T1000 (cell line): ENCODE data around the gene SLC13A2.

Experiments used
- DNase-seq: peaks from one replicate; lab custom pipeline; 2025; ENCODE audit warnings: mixed read lengths; lab: John Stamatoyannopoulos, UW

The SLC13A2 gene

DNA sequence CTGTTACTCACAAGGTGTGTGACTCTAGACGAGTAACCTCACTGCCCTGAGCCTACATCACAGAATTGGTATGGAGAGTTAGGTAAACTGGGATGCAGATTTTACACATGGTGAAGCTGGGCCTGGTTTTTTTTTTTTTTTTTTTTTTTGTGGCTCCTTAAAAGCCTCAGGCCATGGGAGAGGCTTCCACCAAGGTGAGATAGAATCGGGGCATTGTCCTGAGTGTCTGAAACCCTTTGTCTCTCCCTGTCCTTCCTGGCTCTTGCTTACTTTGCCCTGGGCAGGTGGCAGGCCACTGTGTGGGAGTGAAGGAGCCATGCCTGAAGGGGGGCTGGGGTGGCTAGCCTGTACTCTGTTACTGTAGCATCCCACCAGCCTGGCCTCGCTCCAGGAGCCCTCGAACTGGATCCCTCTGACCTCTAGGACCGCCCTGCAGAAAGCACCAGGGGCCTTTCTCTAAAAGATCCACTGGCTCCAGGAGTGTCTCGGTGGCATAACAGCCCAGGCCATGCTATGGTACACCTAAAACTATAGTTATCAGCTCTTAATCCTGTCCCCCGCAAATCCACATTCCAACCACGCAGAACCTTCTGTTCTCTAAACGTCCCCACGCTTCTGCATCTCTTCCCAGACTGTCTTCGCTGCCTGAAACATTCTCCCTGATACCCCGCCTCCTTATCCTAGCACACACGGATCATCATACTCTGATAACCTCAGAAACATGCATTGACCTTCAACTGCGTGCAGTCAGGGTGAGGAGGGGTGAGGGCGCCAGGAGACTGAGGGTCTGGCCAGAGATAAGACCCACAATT lies 1.7 kb upstream of the SLC13A2 start:
- DNase-seq: no peak

DNA sequence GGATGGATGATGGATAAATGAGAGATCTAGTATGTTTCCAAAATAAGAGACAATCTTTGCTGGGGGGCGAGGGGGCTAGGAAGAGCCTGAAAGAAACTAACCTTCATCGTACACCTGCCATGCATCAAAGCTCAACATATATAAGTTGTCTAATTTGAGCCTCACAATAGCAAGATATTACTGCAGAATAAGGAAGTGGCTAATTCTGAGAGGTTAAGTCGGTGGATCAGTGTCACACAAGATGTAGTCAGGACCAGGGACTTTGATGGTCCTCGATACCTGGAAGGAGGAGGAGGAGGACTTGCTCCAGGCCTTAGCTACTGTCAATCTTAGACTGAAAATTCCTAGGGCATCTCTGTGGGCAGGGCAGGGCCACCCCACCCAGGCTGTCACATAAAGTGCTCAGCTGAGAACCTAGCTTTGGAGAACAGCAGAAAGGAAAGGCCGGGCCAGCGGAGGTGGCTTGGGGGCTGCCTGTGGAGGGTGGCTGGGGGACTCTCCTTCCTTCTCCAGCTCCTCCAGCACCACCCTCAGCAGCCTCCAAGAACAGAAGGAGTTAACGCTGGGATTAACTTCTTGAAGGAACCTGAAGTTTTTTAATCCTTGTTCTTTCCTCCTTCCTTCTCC lies 460 bp upstream of the SLC13A2 start:
- DNase-seq: no peak

DNA sequence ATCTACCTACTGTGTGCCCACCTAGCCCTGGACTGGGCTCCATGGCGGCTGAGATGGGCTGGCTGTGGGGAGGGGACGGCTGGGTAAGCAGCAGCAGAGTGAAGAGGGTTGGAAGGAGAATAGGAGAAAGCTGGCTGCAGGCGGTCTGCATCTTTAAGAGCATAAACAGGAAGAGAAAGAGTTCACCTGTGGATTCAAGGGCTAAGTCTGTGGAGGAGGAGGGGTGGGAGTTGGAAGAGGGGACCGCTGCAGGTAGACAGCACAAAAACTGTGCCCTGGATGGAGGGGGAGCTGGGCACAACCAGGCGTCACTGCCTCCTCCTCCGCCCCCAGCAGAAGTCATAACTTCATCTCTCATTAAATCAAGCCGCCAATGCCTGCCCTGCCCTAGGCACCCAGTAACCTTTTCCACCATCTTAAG lies 677 bp downstream of the SLC13A2 start:
- no peak for DNase-seq

DNA sequence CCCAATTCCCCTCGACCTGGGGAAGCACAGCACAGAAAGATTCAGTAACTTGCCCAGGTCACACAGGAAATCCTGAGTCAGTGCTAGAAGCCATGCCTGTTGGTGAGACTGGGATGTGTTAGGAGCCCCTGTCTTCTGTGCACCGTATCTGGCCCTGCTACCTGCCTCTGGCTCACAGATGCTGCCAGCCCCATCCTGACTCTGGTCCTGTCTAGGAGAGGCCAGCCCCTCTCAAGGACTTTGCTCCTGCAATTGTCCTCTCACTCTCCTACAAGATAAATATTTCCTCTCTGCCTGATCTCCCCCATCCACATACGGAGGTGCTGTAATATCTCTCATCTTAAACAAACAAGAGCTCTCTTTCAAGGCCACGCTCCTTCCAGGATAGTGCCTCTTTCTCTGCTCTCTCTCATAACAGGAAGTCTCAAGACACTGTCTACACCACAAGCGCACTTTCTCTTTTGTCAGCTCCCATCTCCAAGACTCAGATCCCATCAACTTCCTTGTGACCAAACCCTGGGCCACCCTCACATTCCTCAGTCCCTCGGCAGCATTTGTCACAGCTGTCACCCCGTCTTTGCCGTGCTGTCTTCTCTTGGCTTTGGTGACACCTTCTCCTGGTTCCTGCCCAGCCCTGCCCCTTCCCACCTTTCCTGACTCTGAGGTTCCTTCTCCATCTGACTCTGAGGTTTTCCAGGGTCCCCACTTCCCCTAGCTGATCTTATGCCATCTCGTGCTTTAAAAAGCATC lies 1.9 kb downstream of the SLC13A2 start:
- DNase-seq: no peak

DNA sequence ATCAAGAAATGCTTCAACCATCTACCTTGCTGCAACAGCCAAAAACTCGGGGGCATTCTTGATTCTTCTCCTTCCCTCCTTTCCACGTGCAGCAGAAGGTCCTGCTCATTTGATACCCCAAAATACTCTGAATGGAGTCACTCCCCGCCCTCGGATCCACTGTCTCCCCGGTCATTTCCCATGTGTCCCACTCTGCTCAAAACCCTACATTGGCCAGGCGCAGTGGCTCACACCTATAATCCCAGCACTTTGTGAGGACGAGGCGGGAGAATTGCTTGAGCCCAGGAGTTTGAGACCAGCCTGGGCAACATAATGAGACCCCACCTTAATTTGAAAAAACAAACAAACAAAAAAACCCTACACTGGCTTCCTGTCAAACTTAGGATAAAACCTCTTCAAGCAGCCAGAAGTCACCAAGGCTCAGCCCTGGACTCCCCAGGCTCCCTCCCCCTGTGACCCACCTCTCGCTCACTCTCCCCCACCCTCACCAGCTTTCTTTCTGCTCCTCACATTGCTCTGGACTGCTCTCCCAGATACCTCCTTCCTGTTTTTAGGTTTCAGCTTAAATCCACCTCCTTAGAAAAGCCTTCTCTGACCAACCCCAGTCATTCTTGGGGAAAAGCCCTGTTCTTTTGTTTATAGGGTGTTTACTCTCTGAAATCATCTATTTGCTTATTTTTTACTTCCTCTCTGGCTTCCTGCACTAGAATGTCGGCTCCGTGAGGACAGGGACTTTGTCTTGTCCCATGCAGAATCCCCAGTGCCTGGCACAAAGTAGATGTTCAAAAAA lies 2.8 kb downstream of the SLC13A2 start:
- DNase-seq: no peak

DNA sequence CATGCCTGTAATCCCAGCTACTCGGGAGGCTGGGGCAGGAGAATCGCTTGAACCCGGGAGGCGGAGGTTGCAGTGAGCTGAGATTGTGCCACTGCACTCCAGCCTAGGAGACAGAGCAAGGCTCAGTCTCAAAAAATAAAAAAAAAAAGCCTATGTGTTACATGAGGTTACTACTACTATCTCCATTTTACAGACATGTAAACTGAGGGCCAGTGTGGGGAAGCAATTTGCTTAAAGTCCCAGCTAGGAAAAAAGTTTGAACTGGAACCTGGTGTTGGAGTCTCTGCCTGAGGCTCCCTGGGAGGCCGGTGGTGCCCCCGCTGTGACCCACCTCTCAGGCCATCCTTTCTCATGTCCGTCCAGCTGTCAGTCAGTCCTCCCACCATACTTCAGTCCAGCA lies 4.5 kb downstream of the SLC13A2 start:
- DNase-seq: no peak

DNA sequence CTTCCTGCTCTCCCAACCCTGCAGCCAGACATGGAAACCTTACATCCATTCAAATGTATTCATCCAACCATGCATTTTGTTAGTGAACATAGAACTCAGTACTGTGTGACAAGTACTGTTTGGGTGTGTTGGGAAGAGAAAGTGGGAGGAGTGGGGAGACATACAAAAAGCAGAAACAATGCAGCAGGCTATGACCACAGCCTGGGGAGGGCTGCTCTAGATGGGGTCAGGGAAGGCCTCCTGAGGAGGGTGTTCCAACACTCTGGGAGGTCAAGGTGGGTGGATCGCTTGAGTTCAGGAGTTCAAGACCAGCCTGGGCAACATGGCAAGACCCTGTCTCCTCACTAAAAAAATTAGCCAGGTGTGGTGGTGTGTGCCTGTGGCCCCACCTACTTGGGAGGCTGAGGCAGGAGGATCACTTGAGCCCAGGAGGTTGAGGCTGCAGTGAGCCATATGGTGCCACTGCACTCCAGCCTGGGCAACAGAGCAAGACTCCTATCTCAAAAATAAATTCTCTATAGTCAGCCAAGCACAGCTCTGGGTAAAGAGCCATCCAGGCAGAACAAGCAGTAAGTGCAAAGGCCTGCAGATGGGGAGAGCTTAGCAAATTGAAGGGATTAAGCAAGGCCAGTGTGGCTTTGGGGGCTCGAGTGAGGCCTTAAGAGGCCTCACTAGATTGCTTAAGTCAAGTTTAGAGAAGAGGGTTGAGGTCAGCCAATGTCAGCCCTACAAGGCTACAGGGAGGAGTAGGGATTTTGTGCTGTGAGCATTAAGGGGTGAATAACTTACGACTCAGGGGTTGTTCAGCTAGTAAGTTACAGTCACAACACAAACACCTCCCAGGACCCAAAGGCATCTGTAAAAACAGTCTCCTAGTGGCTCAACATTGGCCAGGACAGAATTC lies 5.5 kb downstream of the SLC13A2 start:
- DNase-seq: no peak

DNA sequence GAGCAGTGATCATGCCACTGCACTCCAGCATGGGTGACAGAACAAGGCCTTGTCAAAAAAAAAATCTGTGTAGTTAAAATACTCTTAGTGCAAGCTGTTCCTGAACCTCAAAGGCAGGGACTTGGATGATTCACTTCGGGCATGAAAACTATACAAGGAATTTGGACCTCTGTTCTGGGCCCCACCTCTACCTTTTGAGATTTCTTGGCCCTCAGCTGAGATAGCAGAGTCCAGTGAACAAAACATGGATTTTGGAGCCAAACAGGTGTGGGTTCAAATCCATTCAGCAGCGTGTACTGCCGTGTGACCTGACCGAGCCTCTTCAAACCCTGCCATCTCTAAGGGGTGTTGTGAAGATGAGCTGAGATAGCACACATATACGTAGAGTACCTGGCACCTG lies 6.8 kb downstream of the SLC13A2 start:
- no peak for DNase-seq

DNA sequence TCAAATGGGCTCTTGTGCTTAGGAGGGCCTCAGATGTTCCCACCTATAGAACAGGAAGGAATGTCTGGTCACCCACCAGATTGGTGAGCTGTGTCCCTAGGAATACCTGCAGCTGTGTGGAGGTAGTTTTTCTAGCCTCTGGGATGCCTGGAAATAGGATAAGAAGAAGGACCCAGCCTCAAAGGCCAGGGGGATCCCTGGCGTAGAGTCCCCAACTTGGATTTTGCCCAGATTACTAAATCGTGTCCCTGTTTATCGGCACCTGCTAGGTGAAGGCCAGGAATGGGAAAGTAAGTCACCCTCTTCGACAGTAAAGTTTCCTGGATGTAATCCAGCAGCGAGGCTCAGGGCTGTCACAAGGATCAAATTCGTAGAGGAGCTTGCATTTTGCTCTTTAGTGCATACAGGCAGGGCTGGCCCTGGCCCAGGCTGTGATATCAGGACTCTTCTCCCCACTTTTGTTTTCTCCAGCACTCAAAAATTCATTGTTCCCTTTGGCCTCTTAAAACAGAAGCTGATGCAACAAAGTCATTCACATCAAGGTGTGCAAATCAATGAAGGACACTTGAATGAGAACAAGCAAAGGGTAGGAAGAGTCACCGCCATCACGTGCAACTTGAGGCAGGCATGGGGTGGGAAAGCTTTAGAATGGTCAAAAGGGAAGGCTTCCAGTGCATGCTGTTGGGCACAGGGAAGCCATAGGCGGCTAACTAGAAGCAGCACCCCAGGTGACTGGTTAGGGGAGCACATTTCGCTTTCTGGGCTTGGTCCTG lies 7.5 kb downstream of the SLC13A2 start:
- no peak for DNase-seq

DNA sequence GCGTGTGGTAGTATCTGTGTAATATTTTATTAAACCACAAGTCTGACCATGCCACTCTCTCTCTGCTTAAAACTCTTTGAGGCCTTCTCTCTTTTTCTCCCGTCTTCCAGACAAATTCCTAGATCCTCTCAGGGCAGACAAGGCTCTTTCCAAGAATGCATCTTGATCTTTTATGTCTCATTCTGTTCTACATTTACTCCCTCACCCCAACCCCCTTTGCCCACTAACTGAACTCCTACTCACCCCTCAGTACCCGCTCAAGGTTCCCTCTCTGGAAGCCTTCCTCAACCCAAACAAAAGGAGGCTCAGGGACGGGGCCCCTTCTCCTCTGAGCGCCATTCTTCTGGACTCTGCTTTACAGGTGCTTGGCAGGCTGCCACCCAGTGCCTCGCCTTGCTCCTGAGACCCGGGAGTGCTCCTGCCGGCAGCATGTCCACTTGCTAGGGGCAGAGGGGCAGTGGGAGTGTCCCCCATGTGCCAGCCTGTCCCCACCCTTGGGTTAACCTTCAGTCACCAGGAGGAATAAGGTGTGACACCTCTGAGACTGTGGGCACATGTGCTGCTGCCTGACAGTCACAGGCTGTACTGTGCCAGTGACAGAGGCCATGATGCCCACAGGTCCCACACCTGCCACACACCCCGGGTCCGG lies 9.2 kb downstream of the SLC13A2 start:
- no peak for DNase-seq

DNA sequence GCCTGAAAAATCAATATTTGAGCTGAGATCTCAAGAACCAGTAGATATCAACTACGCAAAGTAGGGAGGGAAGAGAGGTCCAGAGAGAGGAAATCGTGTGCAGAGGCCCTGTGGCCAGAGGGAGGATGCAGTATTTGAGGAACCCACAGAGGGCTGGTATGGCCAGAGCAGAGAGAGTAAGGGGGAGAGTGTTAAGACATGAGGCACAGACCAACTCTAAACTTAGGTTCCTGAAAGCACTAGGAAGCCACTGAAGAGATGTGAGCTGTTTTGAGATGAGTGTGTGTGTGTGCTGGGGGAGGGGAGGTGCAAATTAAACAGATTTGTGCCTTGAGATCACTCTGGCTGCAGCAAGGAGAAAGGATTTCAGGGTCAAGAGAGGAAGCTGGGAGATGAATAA lies 10.9 kb downstream of the SLC13A2 start:
- DNase-seq: no peak

DNA sequence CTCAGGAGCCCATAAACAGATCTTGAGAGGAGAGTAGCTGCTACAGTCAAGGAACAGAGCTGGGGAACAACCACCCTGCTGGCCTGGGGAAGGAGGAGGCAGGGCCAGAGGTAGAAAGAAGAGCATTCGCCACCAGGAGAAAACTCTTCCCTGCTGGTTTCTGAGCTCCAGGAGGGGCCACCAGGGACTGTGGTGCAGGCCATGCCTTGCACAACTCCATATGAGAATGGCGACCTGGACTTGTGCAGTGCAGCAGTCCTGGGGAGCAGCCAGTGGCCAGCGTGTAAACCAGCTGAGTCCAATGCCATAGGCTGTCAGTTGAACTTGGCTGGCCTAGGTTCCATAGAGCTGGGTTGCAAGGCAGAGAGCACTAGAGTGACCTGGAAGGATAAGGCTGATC lies 11.6 kb downstream of the SLC13A2 start:
- DNase-seq: no peak

DNA sequence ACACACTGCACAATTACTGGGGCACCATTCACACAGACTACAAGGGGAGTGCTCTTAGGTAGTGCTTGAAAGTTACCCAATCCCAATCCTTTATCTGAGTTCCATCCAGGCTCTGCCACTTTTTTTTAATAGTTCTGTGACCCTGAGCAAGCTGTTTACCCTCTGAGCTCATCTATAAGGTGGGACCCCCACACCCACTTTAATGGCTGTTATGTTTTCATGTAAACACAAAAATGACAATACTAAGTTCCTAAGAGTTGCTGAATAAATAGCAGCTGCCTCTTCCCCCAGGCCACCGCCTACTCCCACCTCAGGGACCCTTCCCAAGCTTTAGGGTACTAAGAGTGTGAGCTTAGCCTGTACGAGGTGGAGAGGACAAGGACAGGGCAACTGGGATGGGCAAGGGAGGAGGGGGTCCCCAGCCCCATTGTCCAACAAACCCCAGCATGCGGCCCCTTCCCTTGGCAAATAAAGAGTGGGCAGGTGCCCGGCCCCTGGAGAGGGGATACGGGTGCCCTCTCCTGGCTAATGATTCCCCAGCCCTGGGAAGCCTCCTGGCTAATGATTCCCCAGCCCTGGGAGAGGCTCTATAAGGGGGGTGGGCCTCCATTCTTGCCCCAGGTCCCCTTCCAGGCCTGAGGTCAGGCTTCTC lies 14.6 kb downstream of the SLC13A2 start:
- no peak for DNase-seq

DNA sequence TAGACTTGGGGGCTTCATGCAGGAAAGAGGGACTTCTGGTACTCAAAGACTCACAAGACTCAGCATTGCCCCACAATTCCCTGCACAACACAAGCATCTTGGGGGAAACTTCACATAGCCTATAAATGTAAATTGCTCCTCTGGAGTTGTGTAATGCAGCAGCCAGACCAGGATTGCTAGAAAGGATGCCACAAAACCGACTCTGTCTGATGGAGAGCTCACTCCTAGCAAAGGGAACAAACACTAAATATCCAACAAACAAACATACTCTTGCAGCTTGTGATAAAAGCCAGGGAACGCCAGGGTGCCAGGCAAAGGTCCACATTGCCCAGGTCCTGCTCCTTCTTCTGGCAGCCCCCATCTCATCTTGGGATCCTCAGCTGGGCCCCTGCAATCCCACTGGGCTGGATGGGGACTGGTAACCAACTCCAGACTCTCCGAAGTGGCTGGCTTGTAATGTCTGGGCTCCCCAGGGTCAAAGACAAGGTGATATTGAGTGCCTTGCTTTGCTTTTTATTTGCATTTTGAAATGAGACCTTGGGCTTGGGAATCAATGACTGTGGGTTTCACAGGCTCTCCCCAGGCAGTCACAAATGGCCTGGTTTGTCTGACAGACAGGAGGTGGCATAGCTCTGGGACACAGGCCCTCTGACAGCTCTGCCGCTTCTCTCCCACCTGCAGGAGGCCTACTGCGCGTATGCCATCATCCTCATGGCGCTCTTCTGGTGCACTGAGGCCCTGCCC lies 15.3 kb downstream of the SLC13A2 start:
- no peak for DNase-seq

DNA sequence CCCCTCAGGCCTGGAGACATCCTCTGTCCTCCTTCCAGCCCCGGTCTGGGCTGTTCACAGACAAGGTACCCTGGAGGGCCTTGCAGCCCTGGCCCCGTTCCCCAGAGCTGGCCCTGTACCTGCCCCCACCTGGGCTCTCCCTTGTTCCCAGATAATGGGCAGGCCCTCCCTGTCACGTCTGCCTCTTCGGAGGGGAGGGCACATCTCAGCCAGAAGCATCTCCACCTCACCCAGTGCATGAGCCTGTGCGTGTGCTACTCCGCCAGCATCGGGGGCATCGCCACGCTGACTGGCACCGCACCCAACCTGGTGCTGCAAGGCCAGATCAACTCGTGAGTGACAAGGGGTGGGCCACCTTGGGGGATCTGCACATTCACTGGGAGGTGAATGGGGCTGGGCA lies 17.8 kb downstream of the SLC13A2 start:
- DNase-seq: no peak

DNA sequence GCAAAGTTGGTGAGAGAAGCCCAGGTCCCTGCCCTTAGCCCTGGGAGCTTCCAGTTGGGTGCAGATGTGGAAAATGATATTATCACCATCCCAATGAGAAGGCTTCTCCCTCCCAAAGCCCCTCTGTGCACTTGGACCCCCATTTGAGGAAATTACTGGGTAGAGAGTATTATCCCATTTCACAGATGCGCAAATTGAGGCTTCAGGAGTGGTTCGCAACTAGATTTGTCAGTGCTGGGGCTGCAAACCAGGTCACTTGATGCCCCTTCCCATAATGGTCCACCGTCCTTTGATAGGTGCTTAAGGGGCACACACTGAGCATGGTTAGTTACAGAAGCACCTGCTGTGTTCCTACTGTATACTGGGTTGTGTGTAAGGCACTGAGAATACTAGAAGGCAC lies 18.4 kb downstream of the SLC13A2 start:
- no peak for DNase-seq

DNA sequence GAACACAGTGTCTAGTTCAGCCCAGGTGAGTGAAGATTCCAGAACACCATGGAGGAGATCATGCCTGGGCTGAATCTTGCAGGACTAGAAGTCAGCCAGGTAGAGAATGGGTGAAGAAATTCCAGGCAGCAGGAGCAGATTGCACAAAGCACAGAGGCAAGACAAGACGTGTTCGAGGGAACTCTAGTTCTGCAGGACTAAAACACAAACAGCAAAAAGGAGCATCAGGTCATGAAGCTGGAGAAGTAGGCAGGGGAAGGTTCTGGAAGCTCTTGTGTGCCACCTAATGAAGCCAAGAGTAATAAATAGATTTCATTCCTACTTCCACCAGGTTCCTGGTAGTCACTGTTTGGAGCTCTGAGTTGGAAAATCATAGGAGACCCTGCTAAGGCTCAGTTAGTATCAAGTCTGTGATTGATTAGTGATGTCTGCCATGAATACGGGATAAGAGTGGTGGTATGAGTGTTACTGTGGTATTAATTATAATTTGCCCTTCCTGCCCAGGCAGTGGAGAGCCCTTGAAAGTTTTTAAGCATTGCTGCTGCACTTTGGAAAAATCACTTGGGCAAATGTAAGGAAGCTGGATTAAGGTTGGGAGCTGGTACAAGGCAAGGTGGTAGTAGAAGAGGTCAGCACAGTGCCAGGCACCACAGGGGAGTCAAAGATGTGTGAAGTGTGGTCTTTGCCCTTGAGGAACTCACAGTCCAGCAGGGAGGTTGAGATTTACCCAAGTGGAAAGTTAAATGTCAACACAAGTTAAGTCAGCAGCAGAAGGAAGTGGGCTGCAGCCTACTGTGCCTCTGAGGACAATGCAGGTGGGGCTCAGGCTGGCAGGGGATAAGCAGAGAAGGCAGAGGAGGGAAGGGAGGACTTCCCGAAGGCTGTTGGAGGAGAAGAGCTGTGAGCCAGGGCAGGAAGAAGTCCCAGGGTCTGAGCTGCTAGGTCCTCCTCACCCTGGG lies 19.2 kb downstream of the SLC13A2 start:
- no peak for DNase-seq
